GM12891 (cell line): ENCODE results near the gene KLHL40.

Source experiments
- PAX5 ChIP-seq: IDR thresholded peaks from 2 replicates; pipeline ENCODE4 v1.6.1; 2011; ENCODE audit warnings: low read length, moderate library complexity, mild to moderate bottlenecking; ENCODE audit not compliant: insufficient read depth, severe bottlenecking
- POLR2A ChIP-seq: IDR thresholded peaks from 2 replicates; pipeline ENCODE4 v1.6.1; 2011; ENCODE audit warnings: low read depth, low read length, control low read depth
- POLR2AphosphoS5 ChIP-seq: IDR thresholded peaks from 2 replicates; pipeline ENCODE4 v1.6.1; 2011; ENCODE audit warnings: low read depth, low read length, control low read depth
- POU2F2 ChIP-seq: IDR thresholded peaks from 2 replicates; pipeline ENCODE4 v1.6.1; 2011; ENCODE audit warnings: low read depth, mild to moderate bottlenecking, control low read depth, low read length, moderate library complexity
- SPI1 ChIP-seq: IDR thresholded peaks from 2 replicates; pipeline ENCODE4 v1.6.1; 2011; ENCODE audit warnings: low read depth, low read length, control low read depth
- TAF1 ChIP-seq: IDR thresholded peaks from 2 replicates; pipeline ENCODE4 v1.6.1; 2011; ENCODE audit warnings: low read depth, low read length, control low read depth

- no peak for TF ChIP-seq POLR2AphosphoS5
- no peak for TF ChIP-seq POLR2A
- TF ChIP-seq TAF1: no peak
- no peak for TF ChIP-seq SPI1
- no peak for TF ChIP-seq PAX5
- no peak for TF ChIP-seq POU2F2
These were observed 29.0 kb downstream of the KLHL40 start for GRCh38 chr3:42714171-42714852.
